HG02678 (cell line): Measurements from ENCODE around the gene EPN2.
"Not testable (repeated sequence)": the region's sequence is repeated elsewhere in the genome, so short reads cannot be mapped to it uniquely, and the experiment has no call there.

Experiments used
- ATAC-seq: cut with Tn5 transposase; IDR thresholded peaks from one replicate; pipeline ENCODE4 v1.9.1; 2021; ENCODE audit warnings: mild to moderate bottlenecking, moderate library complexity; ENCODE audit not compliant: unreplicated experiment

The EPN2 gene

DNA sequence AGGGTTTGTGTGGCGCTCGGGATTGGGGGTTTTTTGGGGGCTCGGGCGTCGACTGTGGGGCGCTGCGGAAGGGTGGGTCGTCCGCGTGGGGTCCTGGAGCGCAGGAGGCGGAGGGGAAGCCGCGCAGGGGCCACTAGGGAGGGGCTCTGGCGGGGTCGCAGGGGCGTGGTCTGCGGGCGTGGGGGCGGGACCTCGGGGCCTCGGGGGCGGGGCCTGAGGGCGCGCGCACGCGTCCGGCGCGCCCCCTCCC is at the start of gene EPN2:
Gene EPN2, plus strand, starts transcription at position 228 of the 250 bp plus-strand sequence. CDS start 45,754 bp downstream, outside the sequence.
- ATAC-seq, result not testable (repeated sequence)

DNA sequence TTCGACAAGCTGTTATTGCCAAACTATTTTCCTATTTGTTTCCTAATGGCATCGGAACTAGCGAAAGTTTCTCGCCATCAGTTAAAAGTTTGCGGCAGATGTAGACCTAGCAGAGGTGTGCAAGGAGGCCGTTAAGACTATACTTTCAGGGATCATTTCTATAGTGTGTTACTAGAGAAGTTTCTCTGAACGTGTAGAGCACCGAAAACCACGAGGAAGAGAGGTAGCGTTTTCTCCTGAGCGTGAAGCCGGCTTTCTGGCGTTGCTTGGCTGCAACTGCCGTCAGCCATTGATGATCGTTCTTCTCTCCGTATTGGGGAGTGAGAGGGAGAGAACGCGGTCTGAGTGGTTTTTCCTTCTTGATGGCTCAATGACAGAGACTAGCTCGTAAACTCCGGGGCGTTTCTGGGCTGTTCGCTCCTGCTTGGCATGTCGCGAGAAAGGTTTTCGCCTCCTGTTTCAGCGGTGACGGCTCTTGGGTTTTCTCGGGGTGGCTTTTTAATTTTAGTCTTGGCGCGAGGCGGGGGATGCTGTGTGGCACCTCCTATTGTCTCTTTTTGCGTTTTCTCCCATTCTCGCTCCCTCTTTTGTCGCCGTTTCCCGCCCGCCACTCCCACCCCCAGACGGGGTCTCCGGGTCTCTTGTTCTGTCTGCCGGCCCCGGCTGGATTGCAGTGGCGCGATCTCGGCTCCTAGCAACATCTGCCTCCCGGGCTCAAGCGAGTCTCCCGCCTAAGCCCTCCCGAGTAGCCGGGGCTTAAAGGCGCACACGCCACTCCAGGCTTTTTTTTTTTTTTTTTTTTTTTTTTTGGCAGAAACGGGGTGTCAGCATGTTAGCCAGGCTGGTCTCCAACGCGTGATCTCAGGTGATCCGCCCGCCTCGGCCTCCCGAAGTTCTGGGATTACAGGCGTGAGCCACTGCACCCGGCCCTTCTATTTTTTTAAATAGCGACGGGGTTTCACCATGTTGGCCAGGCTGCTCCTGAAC is 49.0 kb upstream of the EPN2 start:
- peak; percentile 27 for ATAC-seq

DNA sequence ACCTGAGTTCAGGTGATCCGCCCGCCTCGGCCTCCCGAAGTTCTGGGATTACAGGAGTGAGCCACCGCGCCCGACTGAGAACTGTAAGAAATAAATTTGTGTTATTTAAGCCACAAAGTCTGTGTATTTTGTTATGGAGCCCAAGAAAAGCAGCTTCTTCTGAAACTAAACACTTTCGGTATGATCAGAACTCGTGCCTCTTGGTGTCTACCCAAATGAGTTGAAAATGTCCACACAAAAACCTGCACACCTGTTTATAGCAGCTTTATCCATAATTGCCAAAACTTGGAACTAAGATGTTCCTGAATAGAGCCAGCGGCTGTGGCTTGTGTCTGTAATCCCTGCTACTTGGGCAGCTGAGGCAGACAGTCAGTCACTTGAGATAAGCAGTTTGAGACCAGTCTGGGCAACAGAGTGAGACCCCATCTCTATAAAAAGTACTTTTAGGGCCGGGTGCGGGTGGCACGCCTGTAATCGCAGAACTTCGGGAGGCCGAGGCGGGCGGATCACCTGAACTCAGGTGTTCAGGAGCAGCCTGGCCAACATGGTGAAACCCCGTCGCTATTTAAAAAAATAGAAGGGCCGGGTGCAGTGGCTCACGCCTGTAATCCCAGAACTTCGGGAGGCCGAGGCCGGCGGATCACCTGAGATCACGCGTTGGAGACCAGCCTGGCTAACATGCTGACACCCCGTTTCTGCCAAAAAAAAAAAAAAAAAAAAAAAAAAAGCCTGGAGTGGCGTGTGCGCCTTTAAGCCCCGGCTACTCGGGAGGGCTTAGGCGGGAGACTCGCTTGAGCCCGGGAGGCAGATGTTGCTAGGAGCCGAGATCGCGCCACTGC is 48.1 kb upstream of the EPN2 start:
- ATAC-seq, result peak; percentile 50

DNA sequence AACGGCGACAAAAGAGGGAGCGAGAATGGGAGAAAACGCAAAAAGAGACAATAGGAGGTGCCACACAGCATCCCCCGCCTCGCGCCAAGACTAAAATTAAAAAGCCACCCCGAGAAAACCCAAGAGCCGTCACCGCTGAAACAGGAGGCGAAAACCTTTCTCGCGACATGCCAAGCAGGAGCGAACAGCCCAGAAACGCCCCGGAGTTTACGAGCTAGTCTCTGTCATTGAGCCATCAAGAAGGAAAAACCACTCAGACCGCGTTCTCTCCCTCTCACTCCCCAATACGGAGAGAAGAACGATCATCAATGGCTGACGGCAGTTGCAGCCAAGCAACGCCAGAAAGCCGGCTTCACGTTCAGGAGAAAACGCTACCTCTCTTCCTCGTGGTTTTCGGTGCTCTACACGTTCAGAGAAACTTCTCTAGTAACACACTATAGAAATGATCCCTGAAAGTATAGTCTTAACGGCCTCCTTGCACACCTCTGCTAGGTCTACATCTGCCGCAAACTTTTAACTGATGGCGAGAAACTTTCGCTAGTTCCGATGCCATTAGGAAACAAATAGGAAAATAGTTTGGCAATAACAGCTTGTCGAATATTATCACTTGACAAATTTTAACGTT is 47.3 kb upstream of the EPN2 start:
- ATAC-seq, result not testable (repeated sequence)

DNA sequence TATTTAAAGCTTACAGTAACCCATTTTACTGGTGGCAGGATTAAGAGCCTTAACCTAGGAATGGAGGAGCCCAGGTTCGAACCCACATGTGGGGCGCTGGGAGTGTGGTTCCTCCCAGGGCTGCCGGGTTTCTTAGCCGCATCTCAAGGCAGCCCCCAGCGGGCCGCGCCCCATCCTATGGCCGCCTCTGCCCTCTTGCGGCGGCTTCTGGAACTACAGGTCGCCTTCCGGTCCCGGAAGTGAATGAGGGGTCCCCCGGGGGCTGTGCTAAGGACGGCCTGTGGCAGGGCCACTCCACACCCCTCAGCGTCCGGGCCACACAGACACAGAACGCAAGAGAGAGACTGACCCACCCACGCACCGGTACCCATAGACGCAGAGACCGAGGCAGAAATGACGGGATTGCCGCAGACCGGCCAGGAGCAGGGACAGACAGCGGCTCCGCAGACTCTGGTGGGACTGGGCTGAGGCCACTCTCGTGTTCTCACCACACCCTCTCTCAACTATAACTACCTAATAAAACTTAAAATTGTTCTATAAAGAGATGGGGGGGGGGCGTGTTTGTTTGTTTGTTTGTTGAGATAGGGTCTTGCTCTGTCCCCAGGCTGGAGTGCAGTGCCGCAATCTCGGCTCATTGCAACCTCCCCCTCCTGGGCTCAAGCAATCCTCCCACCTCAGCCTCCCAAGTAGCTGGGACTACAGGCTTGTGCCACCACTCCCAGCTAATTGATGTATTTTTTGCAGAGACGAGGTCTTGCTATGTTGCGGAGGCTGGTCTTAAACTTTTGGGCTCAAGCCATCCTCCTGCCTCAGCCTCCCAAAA is 40.6 kb upstream of the EPN2 start:
- ATAC-seq, result peak; percentile 84

- ATAC-seq, result not testable (repeated sequence)
Measured at GRCh38 chr17:19202448-19202847, 34.7 kb upstream of the EPN2 start.

- ATAC-seq, result not testable (repeated sequence)
Measured at GRCh38 chr17:19203429-19203828, 33.7 kb upstream of the EPN2 start.

DNA sequence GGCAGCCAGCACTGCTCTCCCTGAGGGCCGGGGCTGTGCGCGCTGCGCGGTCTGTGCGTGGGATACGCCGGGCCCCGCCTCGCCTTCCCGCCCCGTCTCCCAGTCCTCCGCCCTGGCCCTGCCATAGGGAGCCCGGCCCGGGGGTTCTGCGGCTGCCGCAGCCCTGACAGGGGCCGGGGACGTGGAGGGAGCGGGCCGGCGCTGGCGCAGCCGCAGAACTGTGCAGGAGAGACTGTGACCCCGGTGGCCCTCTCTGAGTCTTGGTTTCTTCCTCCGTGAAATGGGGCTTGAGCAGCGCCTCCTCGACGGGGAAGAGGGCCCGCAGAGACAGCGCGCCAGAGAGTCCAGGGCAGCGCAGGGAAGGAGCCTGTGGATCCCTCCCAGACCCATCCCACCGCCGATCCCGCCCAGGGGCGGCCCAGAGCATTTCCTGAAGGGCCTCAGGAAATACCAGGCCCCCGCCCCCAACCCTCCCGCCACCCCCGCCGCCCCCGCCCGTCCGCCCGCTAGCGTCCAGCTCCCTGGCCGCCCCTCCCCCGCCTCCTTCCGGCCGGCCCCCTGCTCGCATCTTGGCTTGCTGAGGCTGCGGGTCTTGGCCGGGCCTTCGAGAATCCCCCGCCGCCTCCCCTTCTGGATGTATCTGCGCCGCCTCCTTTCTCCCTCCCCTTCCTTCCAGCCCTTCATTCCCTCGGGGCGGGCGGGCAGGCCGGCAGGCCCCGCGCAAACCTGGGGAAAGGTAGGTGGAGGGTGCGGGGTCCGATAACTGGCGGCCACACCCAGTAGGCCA is 21.9 kb upstream of the EPN2 start:
- not testable (repeated sequence) for ATAC-seq

- ATAC-seq, result not testable (repeated sequence)
Measured at GRCh38 chr17:19216148-19216926, 20.8 kb upstream of the EPN2 start.

DNA sequence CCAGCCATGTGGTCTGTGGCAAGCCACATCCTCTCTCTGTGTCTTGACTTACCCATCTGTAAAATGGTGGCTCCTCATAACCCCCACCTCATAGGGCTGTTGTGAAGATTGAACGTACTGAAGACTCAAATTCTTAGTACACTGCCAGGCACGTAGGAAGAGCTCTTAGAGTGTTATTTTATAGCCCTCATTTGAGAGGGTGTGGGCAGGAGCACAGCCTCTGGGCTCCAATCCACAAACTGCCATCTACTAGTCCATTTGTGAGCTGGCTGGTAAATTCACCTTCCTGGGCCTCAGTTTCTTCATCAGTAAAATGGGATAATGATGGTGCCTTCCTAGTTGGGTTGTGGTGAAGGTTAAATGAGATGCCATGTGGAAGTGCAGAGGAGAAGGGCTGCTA is 18.3 kb upstream of the EPN2 start:
- ATAC-seq, result not testable (repeated sequence)

DNA sequence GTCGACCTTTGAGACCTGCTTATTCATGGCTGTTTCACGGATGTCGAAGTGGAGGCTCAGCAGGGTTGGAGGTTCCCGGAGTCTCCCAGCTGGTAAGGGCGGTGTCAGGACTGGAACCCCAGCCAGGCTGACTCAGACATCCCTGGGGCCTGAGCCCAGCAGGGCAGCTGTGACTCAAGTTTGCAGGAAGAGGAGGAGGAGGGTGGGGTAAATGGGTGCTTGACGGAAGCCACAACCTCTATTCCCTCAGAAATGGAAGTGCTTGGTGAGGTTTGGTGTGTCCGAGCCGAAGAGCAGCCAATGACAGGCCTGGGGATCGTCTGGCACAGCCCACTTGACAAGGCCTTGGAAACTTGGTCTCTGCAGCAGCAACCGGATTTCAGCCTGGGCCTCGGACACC is 17.8 kb upstream of the EPN2 start:
- not testable (repeated sequence) for ATAC-seq

GRCh38 chr17:19220195-19220594 is 17.0 kb upstream of the EPN2 start:
- ATAC-seq, result not testable (repeated sequence)

DNA sequence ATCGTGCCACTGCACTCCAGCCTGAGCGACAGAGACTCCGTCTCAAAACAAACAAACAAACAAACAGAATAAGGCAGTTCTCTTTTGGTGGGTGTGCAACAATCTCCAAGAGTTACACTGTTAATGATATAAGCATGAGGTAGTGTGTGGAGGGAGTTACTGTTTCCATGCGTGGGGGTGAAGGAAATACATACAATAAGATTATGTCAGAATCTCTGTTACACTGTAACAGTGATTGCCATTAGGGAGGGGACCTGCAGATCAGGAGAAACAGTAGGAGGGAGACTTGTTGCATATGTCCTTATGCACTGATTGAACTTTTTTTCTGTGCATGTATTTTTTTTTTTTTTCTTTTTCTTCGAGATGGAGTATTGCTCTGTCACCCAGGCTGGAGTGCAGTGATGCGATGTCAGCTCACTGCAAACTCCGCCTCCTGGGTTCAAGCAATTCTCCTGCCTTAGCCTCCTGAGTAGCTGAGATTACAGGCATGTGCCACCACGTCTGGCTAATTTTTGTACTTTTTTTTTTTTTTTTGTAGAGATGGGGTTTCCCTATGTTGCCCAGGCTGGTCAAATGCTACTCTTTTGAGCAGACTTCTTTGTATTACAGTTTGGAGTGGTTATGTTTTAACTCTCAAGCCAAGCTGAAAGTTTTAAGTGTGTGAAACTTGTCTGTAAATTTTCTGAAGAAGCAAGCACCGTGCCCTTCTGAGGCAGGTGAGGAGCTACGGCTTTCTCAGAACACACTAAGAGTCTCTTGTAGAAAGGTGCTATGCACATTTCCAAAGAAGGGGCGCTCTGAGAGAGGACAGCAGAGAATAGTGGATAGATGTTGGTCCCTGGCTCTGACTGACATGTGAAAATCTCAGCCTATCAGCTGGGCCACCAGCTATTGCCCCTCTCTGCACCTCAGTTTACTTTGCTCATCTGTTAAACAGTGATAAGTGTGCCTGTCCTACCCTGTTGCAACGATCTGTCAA is 10.3 kb upstream of the EPN2 start:
- not testable (repeated sequence) for ATAC-seq

- ATAC-seq, result not testable (repeated sequence)
Measured at GRCh38 chr17:19234676-19235075, 2.5 kb upstream of the EPN2 start.

DNA sequence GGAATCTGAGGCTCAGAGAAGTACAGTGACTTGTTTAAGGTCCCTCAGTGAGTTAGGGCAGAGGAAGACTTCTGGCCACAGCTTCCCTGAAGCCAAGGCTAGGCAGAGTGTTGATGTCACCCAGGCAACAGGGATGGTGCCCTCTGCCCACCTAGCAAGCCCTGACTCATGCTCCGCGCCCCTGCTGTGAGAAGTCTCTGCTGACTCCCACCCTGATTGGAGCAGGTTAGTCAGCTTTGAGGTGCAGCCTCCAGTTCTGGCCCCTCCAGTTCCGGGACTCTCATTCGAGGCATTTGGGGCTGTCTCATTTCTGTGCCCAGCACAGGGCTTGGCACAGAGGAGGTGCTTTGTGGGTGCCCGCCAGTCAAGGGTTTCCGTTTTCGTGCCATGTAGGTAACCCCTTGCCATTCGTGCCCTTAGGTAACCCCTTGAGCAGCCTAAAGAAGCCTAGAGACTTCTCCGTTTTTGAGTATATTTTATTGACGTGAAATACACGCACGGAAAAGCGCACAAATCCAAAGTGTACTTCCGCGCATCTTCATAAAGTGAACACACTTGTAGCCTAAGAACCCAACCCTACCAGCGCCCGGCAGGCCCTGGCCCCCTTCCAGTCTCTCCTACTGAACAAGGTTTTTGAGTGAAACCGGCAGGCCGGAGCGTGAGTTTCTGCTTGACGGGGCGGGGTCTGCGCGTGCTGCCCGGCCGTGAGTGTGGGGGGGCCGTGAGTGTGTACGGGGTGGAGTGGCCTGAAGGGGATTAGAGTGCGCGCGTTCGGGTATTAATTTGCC is 621 bp upstream of the EPN2 start:
- peak; percentile 27 for ATAC-seq

DNA sequence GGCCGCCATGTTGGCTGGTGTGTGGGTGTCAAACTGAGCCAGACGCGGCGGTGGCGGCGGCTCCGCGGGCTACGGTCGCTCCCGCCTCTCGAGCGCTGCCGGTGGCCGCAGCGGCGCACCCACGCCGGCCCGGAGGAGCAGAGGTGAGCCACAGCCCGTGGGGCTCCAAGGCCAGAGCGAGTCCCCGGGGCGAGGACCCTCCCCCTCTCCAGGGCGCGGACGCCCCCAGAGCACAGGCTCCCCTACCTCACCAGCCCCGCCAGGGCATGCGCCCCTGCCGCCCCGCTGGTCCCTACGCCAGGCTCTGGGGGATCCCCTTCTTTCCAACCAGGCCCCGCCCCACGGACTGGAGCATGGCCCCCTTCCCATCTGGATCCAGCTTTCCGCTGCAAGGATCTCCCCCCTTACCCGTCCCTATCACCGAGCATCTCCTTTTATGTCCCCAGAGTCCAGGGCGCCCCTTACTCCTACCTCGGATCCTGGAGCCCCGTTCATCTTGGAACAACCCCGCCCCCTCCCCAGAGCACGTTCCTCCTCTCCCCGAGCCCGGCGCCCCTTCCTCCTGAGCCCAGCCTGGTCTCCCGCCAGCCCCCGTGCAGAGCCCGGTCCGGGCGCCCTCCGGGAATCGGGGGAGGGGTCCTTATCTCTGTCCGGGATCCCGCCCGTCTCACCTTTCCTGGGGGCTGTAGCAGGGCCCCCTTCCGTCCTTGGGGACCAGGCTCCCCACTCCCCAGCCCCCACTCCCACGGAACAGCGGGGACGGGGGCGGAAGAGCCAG is 412 bp downstream of the EPN2 start:
- peak; percentile 81 for ATAC-seq
